GM18520 (cell line): Measurements from ENCODE around the gene HECTD1.
"Not testable (repeated sequence)": the region's sequence is repeated elsewhere in the genome, so short reads cannot be mapped to it uniquely, and the experiment has no call there.

Experiments
- ATAC-seq: cut with Tn5 transposase; IDR thresholded peaks from one replicate; pipeline ENCODE4 v1.9.1; 2021; ENCODE audit not compliant: unreplicated experiment

HECTD1 gene

GRCh38 chr14:31095817-31096216 is 111.8 kb downstream of the HECTD1 start:
- ATAC-seq: not testable (repeated sequence)

GRCh38 chr14:31093884-31094839 is 113.4 kb downstream of the HECTD1 start:
- ATAC-seq: not testable (repeated sequence)

- ATAC-seq: no peak
Observed at GRCh38 chr14:31092160-31092708, 115.4 kb downstream of the HECTD1 start.

- ATAC-seq: no peak
Observed at GRCh38 chr14:31090883-31091764, 116.5 kb downstream of the HECTD1 start.

- not testable (repeated sequence) for ATAC-seq
Observed at GRCh38 chr14:31086466-31086865, 121.1 kb downstream of the HECTD1 start.

- no peak for ATAC-seq
Observed at GRCh38 chr14:31085027-31085426, 122.6 kb downstream of the HECTD1 start.

- ATAC-seq: peak; percentile 56
Observed at GRCh38 chr14:31084385-31084784, 123.2 kb downstream of the HECTD1 start.

GRCh38 chr14:31083781-31084180 is 123.8 kb downstream of the HECTD1 start:
- no peak for ATAC-seq

GRCh38 chr14:31080484-31080883 is 127.1 kb downstream of the HECTD1 start:
- ATAC-seq: no peak

GRCh38 chr14:31080056-31080455 is 127.5 kb downstream of the HECTD1 start:
- no peak for ATAC-seq

GRCh38 chr14:31078766-31079165 is 128.8 kb downstream of the HECTD1 start:
- ATAC-seq: no peak

- no peak for ATAC-seq
Observed at GRCh38 chr14:31075144-31075543, 132.4 kb downstream of the HECTD1 start.

GRCh38 chr14:31071151-31071550 is 136.4 kb downstream of the HECTD1 start:
- no peak for ATAC-seq

- ATAC-seq: no peak
Observed at GRCh38 chr14:31070431-31070830, 137.2 kb downstream of the HECTD1 start.

GRCh38 chr14:31069343-31069742 is 138.2 kb downstream of the HECTD1 start:
- ATAC-seq: no peak

GRCh38 chr14:31068235-31068634 is 139.4 kb downstream of the HECTD1 start:
- ATAC-seq: no peak

GRCh38 chr14:31062908-31063307 is 144.7 kb downstream of the HECTD1 start:
- not testable (repeated sequence) for ATAC-seq

GRCh38 chr14:31060253-31060875 is 147.2 kb downstream of the HECTD1 start:
- ATAC-seq: no peak

GRCh38 chr14:31059152-31059924 is 148.3 kb downstream of the HECTD1 start:
- no peak for ATAC-seq

- no peak for ATAC-seq
Observed at GRCh38 chr14:31057701-31058364, 149.8 kb downstream of the HECTD1 start.
